Activated T-cell treated with anti-CD3 and anti-CD28 coated beads, Interleukin-2, amount 50 U/mL, for 72 hours (primary cell): Measurements from ENCODE around the gene ALDH18A1. TPM values are rescaled to one million over a fixed set of nuclear protein-coding genes. Genes with fewer than 3 reads are reported as not detected.

Experiments used
- ATAC-seq, 2 donors: fragments of 150-1000 bp; cut with Tn5 transposase; replicated peaks in 1 of 2; 2 replicates each; pipeline ENCODE4 v1.10.0; 2021; ENCODE audit warnings: moderate library complexity in 2 of 2, mild to moderate bottlenecking in 1 of 2
- DNase-seq, 2 donors: peaks; one replicate each; pipeline ENCODE4 v3.0.0; 2021 to 2022; ENCODE audit warnings: mixed read lengths in 1 of 2
- H3K27ac Mint-ChIP-seq: one replicate; pipeline ENCODE4 v1.8.0; 2022; ENCODE audit warnings: mild to moderate bottlenecking, moderate library complexity, mixed read lengths
- H3K27me3 Mint-ChIP-seq: one replicate; pipeline ENCODE4 v1.8.0; 2022; ENCODE audit warnings: low read depth, mixed read lengths
- H3K36me3 Mint-ChIP-seq, 2 donors: one replicate each; pipeline ENCODE4 v1.8.0; 2022; ENCODE audit warnings: mixed read lengths in 2 of 2, mild to moderate bottlenecking in 1 of 2; ENCODE audit not compliant: insufficient read depth in 2 of 2
- H3K4me1 Mint-ChIP-seq: one replicate; pipeline ENCODE4 v1.8.0; 2022; ENCODE audit warnings: low read depth, mixed read lengths
- H3K4me3 Mint-ChIP-seq, 2 donors: one replicate each; pipeline ENCODE4 v1.8.0; 2022; ENCODE audit warnings: mild to moderate bottlenecking in 2 of 2, mixed read lengths in 2 of 2, moderate library complexity in 2 of 2
- H3K9me3 Mint-ChIP-seq, 2 donors: one replicate each; pipeline ENCODE4 v1.8.0; 2022; ENCODE audit warnings: mixed read lengths in 2 of 2
- total RNA-seq, 2 donors: library from RNA; stranded (reverse); gene quantifications; one replicate each; pipeline ENCODE4 v1.2.3, GENCODE V29; 2022

Gene ALDH18A1
- total RNA-seq, 2 donors from 2014 or later = 52.8 to 71.3 TPM

DNA sequence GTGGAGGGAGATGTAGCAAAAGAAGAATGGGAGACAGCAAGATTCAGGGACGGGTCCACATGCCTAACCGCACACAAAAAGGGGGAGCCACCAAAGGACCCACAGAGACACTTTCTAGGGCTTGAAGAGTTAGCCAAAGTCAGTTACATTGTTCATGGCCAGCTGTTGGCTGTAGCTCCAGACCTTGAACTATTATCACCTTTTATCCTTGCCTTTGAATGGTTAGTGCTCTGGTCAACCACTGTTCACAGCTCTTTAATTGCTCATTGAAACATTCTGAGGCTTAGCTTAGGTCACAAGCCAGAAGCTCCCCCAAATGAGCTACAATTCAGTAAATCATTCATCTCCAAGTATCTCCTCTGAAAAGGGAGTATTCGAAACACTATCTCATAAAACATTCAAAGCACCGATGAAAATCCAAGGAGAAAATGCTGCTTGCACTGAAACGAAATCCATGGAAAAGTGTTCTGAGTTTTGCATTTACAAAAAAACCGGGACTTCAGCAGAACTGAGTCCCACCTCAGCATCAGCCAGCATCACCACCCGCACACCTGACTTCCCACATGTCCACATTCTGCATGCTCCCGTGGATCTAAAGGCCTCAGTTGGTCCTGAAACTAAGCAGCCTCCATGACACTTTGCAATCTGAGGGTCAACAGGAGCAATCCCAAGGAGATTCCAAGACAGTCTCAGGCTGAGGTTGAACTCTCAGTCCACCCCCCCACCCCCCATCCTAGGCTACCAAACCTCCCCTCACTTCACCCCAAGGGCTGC lies 99.3 kb downstream of the ALDH18A1 start:
- H3K4me3 Mint-ChIP-seq = no peak overlapping the region
- peaks cover 0 to 2% of the 10 kb centered on the region in 2 donors for H3K9me3 Mint-ChIP-seq
- no peak overlapping the region for H3K27ac Mint-ChIP-seq
- no peak for DNase-seq
- peaks cover 20% of the 10 kb centered on the region for H3K4me1 Mint-ChIP-seq
- peaks cover 0 to 3% of the 10 kb centered on the region in 2 donors for H3K36me3 Mint-ChIP-seq
- no peak for ATAC-seq
- peaks cover 31% of the 10 kb centered on the region for H3K27me3 Mint-ChIP-seq

Other genes starting within 250 kb of the ALDH18A1 start
- 1 to 10 TPM; 1.2 to 2.4 TPM for gene SORBS1, start 95.3 kb downstream of the ALDH18A1 start, total RNA-seq
- 10 to 100 TPM; 18.6 to 37.6 TPM for gene TCTN3, start 37.2 kb upstream of the ALDH18A1 start, total RNA-seq
- gene ENTPD1, start 99.5 kb upstream of the ALDH18A1 start, total RNA-seq = 10 to 100 TPM in 1 of 2 donors, under 1 TPM in 1; 0.53 to 12.9 TPM